Spinal cord (tissue), 10 donors: ENCODE measurements around the gene ELAVL2. TPM values are rescaled to one million over a fixed set of nuclear protein-coding genes. Genes with fewer than 3 reads are reported as not detected.

Experiments
- DNase-seq, 6 donors: peaks; one replicate each; pipeline versions ENCODE4 v3.0.0 to v3.0.0-alpha.2; 2013 to 2015; ENCODE audit warnings: low spot score in 6 of 6, low read depth in 4 of 6
- H3K27ac ChIP-seq: one replicate; pipeline ENCODE4 v1.5.1; 2013; ENCODE audit warnings: low read depth, low read length, control low read depth
- H3K27me3 ChIP-seq: one replicate; pipeline ENCODE4 v1.6.1; 2013; ENCODE audit warnings: low read length; ENCODE audit not compliant: control insufficient read depth, insufficient read depth
- H3K36me3 ChIP-seq: one replicate; pipeline ENCODE4 v1.6.1; 2013; ENCODE audit warnings: low read length; ENCODE audit not compliant: control insufficient read depth, insufficient read depth
- H3K4me1 ChIP-seq: one replicate; pipeline ENCODE4 v1.6.1; 2013; ENCODE audit warnings: low read length; ENCODE audit not compliant: control insufficient read depth, insufficient read depth
- H3K4me3 ChIP-seq: one replicate; pipeline ENCODE4 v1.5.1; 2013; ENCODE audit warnings: low read depth, low read length, control low read depth
- H3K9me3 ChIP-seq: one replicate; pipeline ENCODE4 v1.6.1; 2013; ENCODE audit warnings: low read length; ENCODE audit not compliant: control insufficient read depth, insufficient read depth
- WGBS: methylation state at CpG from one replicate; pipeline ENCODE4 v1.1.5; 2013; ENCODE audit warnings: missing lambda C conversion rate; ENCODE audit not compliant: insufficient coverage; 5-methylcytosine and 5-hydroxymethylcytosine counted together
- polyA plus RNA-seq, 2 donors: library from polyadenylated mRNA; unstranded; fragments of 120-200 nt; gene quantifications; one replicate each; pipeline ENCODE4 v1.2.1, GENCODE V29; 2013; ENCODE audit not compliant: insufficient read length in 2 of 2
- total RNA-seq, 2 donors: library from RNA; depleted of rRNA in 1 of 2; stranded (reverse); fragments of 120-200 nt in 1 of 2; fragments of >200 nt in 1 of 2; gene quantifications; one replicate each; pipeline versions ENCODE4 v1.2.3 to v1.2.4, GENCODE V29; 2013 to 2014
- donor health status: healthy.

ELAVL2 gene
- total and polyA plus RNA-seq, 4 donors = 35.8 to 188 (median 92.8) TPM

GRCh38 chr9:23775549-23775948 is 50.5 kb downstream of the ELAVL2 start:
- H3K4me3 ChIP-seq = no peak overlapping the region
- H3K36me3 ChIP-seq = no peaks in the 10 kb centered on the region
- H3K27ac ChIP-seq = no peak overlapping the region
- no peaks in the 10 kb centered on the region for H3K9me3 ChIP-seq
- H3K4me1 ChIP-seq = no peaks in the 10 kb centered on the region
- H3K27me3 ChIP-seq = no peaks in the 10 kb centered on the region
- WGBS = 95% methylated on average over 4 of the region's 6 CpGs
- DNase-seq = no peak

- DNase-seq = no peak
- WGBS = no CpG with 5 or more reads among the region's 2 CpGs
- Histone ChIP-seq H3K36me3 (no peaks in the 10 kb centered on the region), H3K4me1 (no peaks in the 10 kb centered on the region), H3K4me3 (no peak overlapping the region), H3K27ac (no peak overlapping the region), H3K9me3 (no peaks in the 10 kb centered on the region), H3K27me3 (no peaks in the 10 kb centered on the region)
Observed at GRCh38 chr9:23774266-23774665, 51.8 kb downstream of the ELAVL2 start.

- Histone ChIP-seq H3K27me3 (no peaks in the 10 kb centered on the region), H3K27ac (no peak overlapping the region), H3K4me3 (no peak overlapping the region), H3K36me3 (no peaks in the 10 kb centered on the region), H3K4me1 (no peaks in the 10 kb centered on the region), H3K9me3 (no peaks in the 10 kb centered on the region)
- DNase-seq = no peak
Observed at GRCh38 chr9:23772385-23772783, 53.7 kb downstream of the ELAVL2 start.

GRCh38 chr9:23771746-23772384 is 54.2 kb downstream of the ELAVL2 start:
- DNase-seq = peak in 1 of 6 donors; percentile 74
- H3K36me3 ChIP-seq = no peaks in the 10 kb centered on the region
- H3K27me3 ChIP-seq = no peaks in the 10 kb centered on the region
- H3K4me1 ChIP-seq = no peaks in the 10 kb centered on the region
- no peak overlapping the region for H3K27ac ChIP-seq
- H3K9me3 ChIP-seq = no peaks in the 10 kb centered on the region
- H3K4me3 ChIP-seq = no peak overlapping the region

- Histone ChIP-seq H3K36me3 (no peaks in the 10 kb centered on the region), H3K27me3 (no peaks in the 10 kb centered on the region), H3K4me3 (no peak overlapping the region), H3K27ac (no peak overlapping the region), H3K9me3 (no peaks in the 10 kb centered on the region), H3K4me1 (no peaks in the 10 kb centered on the region)
- DNase-seq = peak in 1 of 6 donors; percentile 25
- WGBS = 56% methylated on average over 4 of the region's 7 CpGs
Observed at GRCh38 chr9:23769307-23769935, 56.6 kb downstream of the ELAVL2 start.

- Histone ChIP-seq H3K27ac (no peak overlapping the region), H3K4me1 (no peaks in the 10 kb centered on the region), H3K27me3 (no peaks in the 10 kb centered on the region), H3K4me3 (no peak overlapping the region), H3K9me3 (no peaks in the 10 kb centered on the region), H3K36me3 (no peaks in the 10 kb centered on the region)
- 80% methylated on average over 2 of the region's 2 CpGs for WGBS
- no peak for DNase-seq
Observed at GRCh38 chr9:23768861-23769260, 57.2 kb downstream of the ELAVL2 start.

GRCh38 chr9:23766613-23767012 is 59.4 kb downstream of the ELAVL2 start:
- DNase-seq = peak in 1 of 6 donors; percentile 8

GRCh38 chr9:23765561-23765960 is 60.5 kb downstream of the ELAVL2 start:
- peak in 2 of 6 donors; percentile 19 to 92 for DNase-seq
- Histone ChIP-seq H3K9me3 (no peaks in the 10 kb centered on the region), H3K27me3 (no peaks in the 10 kb centered on the region), H3K27ac (no peak overlapping the region), H3K4me1 (no peaks in the 10 kb centered on the region), H3K4me3 (no peak overlapping the region), H3K36me3 (no peaks in the 10 kb centered on the region)
- WGBS = no CpG with 5 or more reads among the region's 6 CpGs

More at GRCh38 chr9:23766613-23767012, 59.4 kb downstream of the ELAVL2 start:
- Histone ChIP-seq H3K36me3 (no peaks in the 10 kb centered on the region), H3K4me1 (no peaks in the 10 kb centered on the region), H3K27me3 (no peaks in the 10 kb centered on the region), H3K27ac (no peak overlapping the region), H3K4me3 (no peak overlapping the region), H3K9me3 (no peaks in the 10 kb centered on the region)
- WGBS = no CpG with 5 or more reads among the region's 2 CpGs

- Histone ChIP-seq H3K36me3 (no peaks in the 10 kb centered on the region), H3K27me3 (no peaks in the 10 kb centered on the region), H3K4me3 (no peak overlapping the region), H3K4me1 (no peaks in the 10 kb centered on the region), H3K27ac (no peak overlapping the region), H3K9me3 (no peaks in the 10 kb centered on the region)
- no CpG with 5 or more reads among the region's 3 CpGs for WGBS
- peak in 2 of 6 donors; percentile 51 to 58 for DNase-seq
Observed at GRCh38 chr9:23764219-23764618, 61.8 kb downstream of the ELAVL2 start.

GRCh38 chr9:23754551-23754950 is 71.5 kb downstream of the ELAVL2 start:
- no peak overlapping the region for H3K27ac ChIP-seq
- 88% methylated on average over 4 of the region's 5 CpGs for WGBS
- no peak for DNase-seq

More at GRCh38 chr9:23754551-23754950, 71.5 kb downstream of the ELAVL2 start:
- Histone ChIP-seq H3K4me1 (no peaks in the 10 kb centered on the region), H3K36me3 (no peaks in the 10 kb centered on the region), H3K4me3 (no peak overlapping the region), H3K9me3 (no peaks in the 10 kb centered on the region), H3K27me3 (no peaks in the 10 kb centered on the region)
